Caco-2 (cell line): ENCODE measurements around the gene RLN3. TPM values are rescaled to one million over a fixed set of nuclear protein-coding genes. Genes with fewer than 3 reads are reported as not detected.

Source experiments
- BruUV-seq: library from RNA; stranded (reverse); fragments of 400-500 nt; replicated peaks from 2 replicates; lab custom pipeline; 2021; lab: Mats Ljungman, UMichigan
- CTCF ChIA-PET: fragments of 300-600 bp; sonication (Branson Sonifier 250); formaldehyde crosslinking; loops from one replicate; lab custom pipeline; 2022; ENCODE audit warnings: antibody characterized with exemption; lab: Charles Lee
- POLR2A ChIA-PET: fragments of 300-600 bp; sonication (Branson Sonifier 250); formaldehyde crosslinking; loops from one replicate; lab custom pipeline; 2022; ENCODE audit warnings: antibody characterized with exemption; lab: Charles Lee
- DNase-seq, 2 experiments: peaks; one replicate each; pipeline versions ENCODE4 v3.0.0 to v3.0.0-alpha.2; 2020 to 2022
- H3K27me3 ChIP-seq: replicated peaks from 2 replicates; pipeline ENCODE4 v1.6.0; 2011; ENCODE audit warnings: low read length; ENCODE audit not compliant: control insufficient read depth, insufficient read depth
- H3K36me3 ChIP-seq: 2 replicates; pipeline ENCODE4 v1.5.1; 2011; ENCODE audit warnings: low read length; ENCODE audit not compliant: control insufficient read depth, insufficient read depth
- H3K4me1 ChIP-seq: fragments of 250-450 bp; sonication (Bioruptor Pico); 2 replicates; pipeline ENCODE4 v1.5.1; 2020; ENCODE audit warnings: mild to moderate bottlenecking
- H3K4me3 ChIP-seq: 2 replicates; pipeline ENCODE4 v1.5.1; 2011; ENCODE audit warnings: low read depth, mild to moderate bottlenecking, control low read depth, low read length
- H3K9me3 ChIP-seq: fragments of 250-450 bp; sonication (Bioruptor Pico); 2 replicates; pipeline ENCODE4 v1.5.1; 2020; ENCODE audit warnings: mild to moderate bottlenecking, moderate library complexity
- H3K27ac Mint-ChIP-seq: one replicate; pipeline ENCODE4 v1.8.0; 2022; ENCODE audit warnings: mixed read lengths; ENCODE audit not compliant: unreplicated experiment
- H3K27me3 Mint-ChIP-seq: one replicate; pipeline ENCODE4 v1.8.0; 2022; ENCODE audit warnings: mixed read lengths; ENCODE audit not compliant: insufficient read depth, unreplicated experiment
- H3K36me3 Mint-ChIP-seq: one replicate; pipeline ENCODE4 v1.8.0; 2022; ENCODE audit warnings: mild to moderate bottlenecking, mixed read lengths; ENCODE audit not compliant: insufficient read depth, unreplicated experiment
- H3K4me1 Mint-ChIP-seq: one replicate; pipeline ENCODE4 v1.8.0; 2022; ENCODE audit warnings: low read depth, mixed read lengths; ENCODE audit not compliant: unreplicated experiment
- H3K4me3 Mint-ChIP-seq: one replicate; pipeline ENCODE4 v1.8.0; 2022; ENCODE audit warnings: mild to moderate bottlenecking, moderate library complexity, mixed read lengths; ENCODE audit not compliant: unreplicated experiment
- H3K9me3 Mint-ChIP-seq: one replicate; pipeline ENCODE4 v1.8.0; 2022; ENCODE audit warnings: mixed read lengths; ENCODE audit not compliant: unreplicated experiment
- CTCF ChIP-seq, 2 experiments: fragments of 200-600 bp in 1 of 2; IDR thresholded peaks; 1 replicate in 1 of 2; 2 replicates in 1 of 2; pipeline versions ENCODE4 v1.5.1 to v1.8.0; 2011 to 2022; ENCODE audit warnings: antibody characterized with exemption in 1 of 2, control low read depth in 1 of 2, inconsistent platforms in 1 of 2, low read depth in 1 of 2, low read length in 1 of 2, mild to moderate bottlenecking in 1 of 2, moderate library complexity in 1 of 2; ENCODE audit not compliant: insufficient read depth in 1 of 2, severe bottlenecking in 1 of 2, unreplicated experiment in 1 of 2
- intact Hi-C: fragments of 100-400 bp; cut with micrococcal nuclease; formaldehyde crosslinking; loops from one replicate; pipeline ENCODE4 v1.10.0; 2022; ENCODE audit not compliant: unreplicated experiment
- total RNA-seq: library from RNA; stranded (reverse); gene quantifications from 2 replicates; pipeline ENCODE4 v1.2.3, GENCODE V29; 2022

RLN3 gene
- total RNA-seq, 1 experiment from 2014 or later: not detected

GRCh38 chr19:14003251-14004055 lies 24.5 kb upstream of the RLN3 start:
- no TSS peak for BruUV-seq
- no peak overlapping the region for H3K4me3 Mint-ChIP-seq

GRCh38 chr19:14004619-14005348 lies 23.2 kb upstream of the RLN3 start:
- H3K4me1 ChIP-seq: no peaks in the 10 kb centered on the region
- no peaks in the 10 kb centered on the region for H3K9me3 Mint-ChIP-seq
- CTCF ChIA-PET: no interaction called here
- peak overlapping the region; percentile 84 for H3K4me3 Mint-ChIP-seq
- no peaks in the 10 kb centered on the region for H3K9me3 ChIP-seq
- H3K27me3 Mint-ChIP-seq: no peaks in the 10 kb centered on the region
- H3K36me3 ChIP-seq: no peaks in the 10 kb centered on the region
- H3K4me3 ChIP-seq: no peak overlapping the region
- H3K27ac Mint-ChIP-seq: peak overlapping the region; percentile 77
- POLR2A ChIA-PET: no interaction called here
- DNase-seq: no peak
- no peak for TF ChIP-seq CTCF (IDR thresholded peaks at IDR 0.05; ENCODE audit: insufficient read depth in 1 of 2, low read depth in 1 of 2, low read length in 1 of 2, severe bottlenecking in 1 of 2, unreplicated experiment in 1 of 2)
- H3K36me3 Mint-ChIP-seq: peaks cover 25% of the 10 kb centered on the region
- no TSS peak for BruUV-seq
- intact Hi-C loops: loop anchor here (5.0 kb wide), 1 partner anchor 503 kb away; no protein-coding TSS in a partner anchor
- H3K27me3 ChIP-seq: no peaks in the 10 kb centered on the region
- no peaks in the 10 kb centered on the region for H3K4me1 Mint-ChIP-seq

More at GRCh38 chr19:14003251-14004055, 24.5 kb upstream of the RLN3 start:
- peaks cover 25% of the 10 kb centered on the region for H3K36me3 Mint-ChIP-seq
- H3K9me3 Mint-ChIP-seq: no peaks in the 10 kb centered on the region
- H3K27ac Mint-ChIP-seq: no peak overlapping the region
- ChIA-PET POLR2A (no interaction called here), CTCF (no interaction called here)
- no peaks in the 10 kb centered on the region for H3K9me3 ChIP-seq
- no peaks in the 10 kb centered on the region for H3K4me1 Mint-ChIP-seq
- H3K27me3 ChIP-seq: no peaks in the 10 kb centered on the region
- no peak overlapping the region for H3K4me3 ChIP-seq
- H3K27me3 Mint-ChIP-seq: no peaks in the 10 kb centered on the region
- no peaks in the 10 kb centered on the region; the same call in 1 of the 2 replicates for H3K36me3 ChIP-seq
- H3K4me1 ChIP-seq: no peaks in the 10 kb centered on the region
- intact Hi-C loops: no loop called here
- no peak for DNase-seq
- no peak for TF ChIP-seq CTCF (IDR thresholded peaks at IDR 0.05; ENCODE audit: insufficient read depth in 1 of 2, low read depth in 1 of 2, low read length in 1 of 2, severe bottlenecking in 1 of 2, unreplicated experiment in 1 of 2)

- Mint-ChIP-seq H3K9me3 (no peaks in the 10 kb centered on the region), H3K36me3 (peaks cover 25% of the 10 kb centered on the region), H3K4me3 (peak overlapping the region; percentile 84), H3K27ac (peak overlapping the region; percentile 98), H3K27me3 (no peaks in the 10 kb centered on the region), H3K4me1 (no peaks in the 10 kb centered on the region)
- no peaks in the 10 kb centered on the region for H3K27me3 ChIP-seq
- H3K36me3 ChIP-seq: no peaks in the 10 kb centered on the region
- intact Hi-C loops: loop anchor here (1.0 to 5.0 kb wide), 2 partner anchors 27 to 502 kb away; no protein-coding TSS in a partner anchor
- no peak for TF ChIP-seq CTCF (IDR thresholded peaks at IDR 0.05; ENCODE audit: insufficient read depth in 1 of 2, low read depth in 1 of 2, low read length in 1 of 2, severe bottlenecking in 1 of 2, unreplicated experiment in 1 of 2)
- TSS peak; percentile 50 for BruUV-seq
- peak overlapping the region; percentile 93 for H3K4me3 ChIP-seq
- POLR2A ChIA-PET: interaction anchor here (0.5 to 1.4 kb wide), 7 partner anchors 26 to 270 kb away, joined by 3 to 12 read pairs (median 3); partner anchors contain the start of genes ASF1B and IL27RA
- CTCF ChIA-PET: interaction anchor here (0.6 to 1.1 kb wide), 2 partner anchors 26 to 30 kb away, joined by 3 to 7 read pairs; partner anchors contain the start of gene IL27RA
- DNase-seq: peak; percentile 90 to 92
- no peaks in the 10 kb centered on the region for H3K4me1 ChIP-seq
- H3K9me3 ChIP-seq: no peaks in the 10 kb centered on the region
Measured at GRCh38 chr19:14005349-14006084, 22.4 kb upstream of the RLN3 start.
